ENCODE data around the gene FOLR1. TPM values are rescaled to one million over a fixed set of nuclear protein-coding genes. Genes with fewer than 3 reads are reported as not detected.
A peak's percentile ranks its signal among the peaks of the same experiment; 100 is the strongest.

The FOLR1 gene
- polyA plus RNA-seq, 1 of the 3 experiments (the other 2 are of a cell fraction), result not detected

DNA sequence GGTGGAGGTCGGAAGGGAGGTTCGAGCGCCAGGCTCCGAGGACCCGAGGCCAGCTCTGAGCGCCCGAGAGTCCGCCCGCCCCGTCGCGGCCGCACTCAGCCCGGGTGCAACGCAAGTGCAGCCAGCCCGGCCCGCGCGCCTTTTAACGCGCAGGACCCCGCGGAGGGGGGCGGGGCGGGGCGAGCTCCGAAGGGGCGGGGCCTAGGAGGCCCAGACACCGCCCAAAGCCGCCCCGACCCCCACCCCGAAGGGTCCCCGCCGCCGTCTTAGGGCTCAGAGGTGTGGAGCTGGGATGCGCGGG is 52.1 kb downstream of the FOLR1 start, which contains the start of gene PHOX2A (continued):
- TF ChIP-seq NRF1 (IDR thresholded peaks at IDR 0.05; ENCODE audit: low read depth, low read length), result no peak

DNA sequence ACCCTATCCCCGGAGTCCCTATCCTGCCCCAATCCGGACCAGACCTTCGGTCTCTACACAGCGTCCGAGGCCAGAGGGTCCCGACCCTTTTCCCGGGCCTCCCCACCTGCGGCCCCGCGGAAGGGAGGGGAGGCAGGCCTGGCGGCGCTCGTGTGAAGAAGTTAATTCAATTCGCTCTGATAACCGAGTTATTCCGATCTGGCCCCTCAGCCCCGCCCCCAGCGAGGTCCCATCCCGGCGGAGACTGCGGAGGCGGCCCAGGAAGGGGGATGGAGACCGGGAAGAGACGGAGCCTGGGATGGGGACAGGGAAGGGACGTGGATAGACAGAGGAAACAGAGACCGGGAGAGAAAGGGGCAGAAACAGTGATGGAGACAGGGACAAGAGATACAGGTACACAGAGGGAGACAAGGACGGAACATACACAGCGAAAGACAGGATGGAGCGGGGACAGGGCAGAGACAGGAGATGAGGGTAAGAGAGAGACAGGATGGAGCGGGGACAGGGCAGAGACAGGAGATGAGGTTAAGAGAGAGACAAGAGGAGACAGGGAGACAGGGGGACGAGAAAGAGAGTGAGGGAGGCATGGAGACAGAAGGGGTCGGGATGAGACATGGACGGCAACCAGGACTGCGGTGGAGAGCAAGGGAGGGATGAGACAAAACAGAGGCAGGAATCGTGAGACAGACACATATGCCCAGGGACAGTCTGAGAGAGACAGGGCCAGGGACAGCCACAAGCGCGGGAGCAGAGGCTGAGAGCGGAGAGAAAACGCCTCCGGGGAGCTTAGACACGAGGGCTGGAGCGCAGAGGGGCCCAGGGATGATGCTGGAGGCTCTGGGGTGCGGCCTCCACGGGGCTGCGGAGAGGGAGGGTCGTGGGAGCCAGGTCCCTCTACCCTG is 52.7 kb downstream of the FOLR1 start:
- H3K79me2 ChIP-seq (ENCODE audit: insufficient read depth), result peaks cover 24% of the 10 kb centered on the region
- peak overlapping the region; percentile 33; the same call in 1 of the 2 replicates for H2AFZ ChIP-seq (ENCODE audit: low read depth)
- peak overlapping the region; percentile 14 to 83; a peak in 2 of 4 replicates for H3K4me3 ChIP-seq (ENCODE audit: low read depth in 2 of 2, low read length in 1 of 2)
- no peaks in the 10 kb centered on the region for H3K9me2 ChIP-seq
- no peaks in the 10 kb centered on the region for H3K9me3 ChIP-seq
- POLR2A ChIA-PET, result interaction anchor here (0.6 to 15.5 kb wide), 33 partner anchors 11 to 227 kb away, joined by 3 to 880 read pairs (median 7); partner anchors contain the start of genes CLPB and INPPL1
- TF ChIP-seq MXI1 (IDR thresholded peaks at IDR 0.05; ENCODE audit: low read depth, low read length) (peak; percentile 57), CHD2 (IDR thresholded peaks at IDR 0.05; ENCODE audit: low read length, partially characterized antibody) (peak; percentile 71), EP300 (IDR thresholded peaks at IDR 0.05; ENCODE audit: borderline replicate concordance in 1 of 2, low read depth in 1 of 2, low read length in 1 of 2) (peak in 1 of 2 experiments; percentile 59; a peak in 2 of 4 replicates), RCOR1 (IDR thresholded peaks at IDR 0.05; ENCODE audit: low read length) (peak; percentile 30; the same call in 1 of the 2 replicates), GATA2 (CRISPR knock-in tag; IDR thresholded peaks at IDR 0.05) (0 out of 2 replicates have a peak, but pooled peaks have one; percentile 8), JUND (IDR thresholded peaks at IDR 0.05) (no peak), NRF1 (IDR thresholded peaks at IDR 0.05; ENCODE audit: low read depth, low read length) (0 out of 2 replicates have a peak, but pooled peaks have one; percentile 11), RAD21 (IDR thresholded peaks at IDR 0.05; ENCODE audit: low read length) (peak; percentile 41)
- TF ChIP-seq, protein P1, sequence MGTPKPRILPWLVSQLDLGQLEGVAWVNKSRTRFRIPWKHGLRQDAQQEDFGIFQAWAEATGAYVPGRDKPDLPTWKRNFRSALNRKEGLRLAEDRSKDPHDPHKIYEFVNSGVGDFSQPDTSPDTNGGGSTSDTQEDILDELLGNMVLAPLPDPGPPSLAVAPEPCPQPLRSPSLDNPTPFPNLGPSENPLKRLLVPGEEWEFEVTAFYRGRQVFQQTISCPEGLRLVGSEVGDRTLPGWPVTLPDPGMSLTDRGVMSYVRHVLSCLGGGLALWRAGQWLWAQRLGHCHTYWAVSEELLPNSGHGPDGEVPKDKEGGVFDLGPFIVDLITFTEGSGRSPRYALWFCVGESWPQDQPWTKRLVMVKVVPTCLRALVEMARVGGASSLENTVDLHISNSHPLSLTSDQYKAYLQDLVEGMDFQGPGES (IDR thresholded peaks at IDR 0.05; ENCODE audit: low read depth, low read length), result no peak
- TF ChIP-seq, protein P2, sequence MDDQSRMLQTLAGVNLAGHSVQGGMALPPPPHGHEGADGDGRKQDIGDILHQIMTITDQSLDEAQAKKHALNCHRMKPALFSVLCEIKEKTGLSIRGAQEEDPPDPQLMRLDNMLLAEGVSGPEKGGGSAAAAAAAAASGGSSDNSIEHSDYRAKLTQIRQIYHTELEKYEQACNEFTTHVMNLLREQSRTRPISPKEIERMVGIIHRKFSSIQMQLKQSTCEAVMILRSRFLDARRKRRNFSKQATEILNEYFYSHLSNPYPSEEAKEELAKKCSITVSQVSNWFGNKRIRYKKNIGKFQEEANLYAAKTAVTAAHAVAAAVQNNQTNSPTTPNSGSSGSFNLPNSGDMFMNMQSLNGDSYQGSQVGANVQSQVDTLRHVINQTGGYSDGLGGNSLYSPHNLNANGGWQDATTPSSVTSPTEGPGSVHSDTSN (IDR thresholded peaks at IDR 0.05), result no peak
- peaks cover 12% of the 10 kb centered on the region for H3F3A ChIP-seq (replicated peaks; ENCODE audit: insufficient read depth)
- H3K4me1 ChIP-seq (ENCODE audit: control insufficient read depth in 1 of 2, insufficient read depth in 2 of 2, low read depth in 1 of 2, low read length in 1 of 2), result peaks cover 4 to 10% of the 10 kb centered on the region in 2 experiments; a peak in 1 of 4 replicates
- H3K27ac ChIP-seq (ENCODE audit: low read depth in 2 of 2, low read length in 1 of 2), result peak overlapping the region in 1 of 2 experiments; percentile 79; a peak in 2 of 4 replicates
- H3K27me3 ChIP-seq (ENCODE audit: insufficient read depth), result no peaks in the 10 kb centered on the region; the same call in 1 of the 2 replicates
- peaks cover 3 to 10% of the 10 kb centered on the region in 2 experiments for H3K36me3 ChIP-seq (replicated peaks in 1 of 2; ENCODE audit: control insufficient read depth in 1 of 2, insufficient read depth in 2 of 2, low read length in 1 of 2)
- H4K20me1 ChIP-seq (ENCODE audit: insufficient read depth), result no peaks in the 10 kb centered on the region; the same call in 1 of the 2 replicates
- 47% methylated on average over 41 of the region's 46 CpGs for WGBS (ENCODE audit: low lambda C conversion rate)
- H3K4me2 ChIP-seq, result peak overlapping the region; percentile 75
- CTCF ChIA-PET, result interaction anchor here (0.8 to 19.7 kb wide), 16 partner anchors 8 to 204 kb away, joined by 3 to 314 read pairs (median 4); partner anchors contain the start of gene CLPB
- peak; percentile 92 for DNase-seq
- H3K9ac ChIP-seq, result no peak overlapping the region
